GM18867 (cell line): ENCODE measurements around the gene OBSCN.
A peak's percentile ranks its signal among the peaks of the same experiment; 100 is the strongest.

ENCODE experiments used
- ATAC-seq: cut with Tn5 transposase; IDR thresholded peaks from one replicate; pipeline ENCODE4 v1.9.1; 2021; ENCODE audit warnings: mild to moderate bottlenecking, moderate library complexity; ENCODE audit not compliant: unreplicated experiment

Gene OBSCN

DNA sequence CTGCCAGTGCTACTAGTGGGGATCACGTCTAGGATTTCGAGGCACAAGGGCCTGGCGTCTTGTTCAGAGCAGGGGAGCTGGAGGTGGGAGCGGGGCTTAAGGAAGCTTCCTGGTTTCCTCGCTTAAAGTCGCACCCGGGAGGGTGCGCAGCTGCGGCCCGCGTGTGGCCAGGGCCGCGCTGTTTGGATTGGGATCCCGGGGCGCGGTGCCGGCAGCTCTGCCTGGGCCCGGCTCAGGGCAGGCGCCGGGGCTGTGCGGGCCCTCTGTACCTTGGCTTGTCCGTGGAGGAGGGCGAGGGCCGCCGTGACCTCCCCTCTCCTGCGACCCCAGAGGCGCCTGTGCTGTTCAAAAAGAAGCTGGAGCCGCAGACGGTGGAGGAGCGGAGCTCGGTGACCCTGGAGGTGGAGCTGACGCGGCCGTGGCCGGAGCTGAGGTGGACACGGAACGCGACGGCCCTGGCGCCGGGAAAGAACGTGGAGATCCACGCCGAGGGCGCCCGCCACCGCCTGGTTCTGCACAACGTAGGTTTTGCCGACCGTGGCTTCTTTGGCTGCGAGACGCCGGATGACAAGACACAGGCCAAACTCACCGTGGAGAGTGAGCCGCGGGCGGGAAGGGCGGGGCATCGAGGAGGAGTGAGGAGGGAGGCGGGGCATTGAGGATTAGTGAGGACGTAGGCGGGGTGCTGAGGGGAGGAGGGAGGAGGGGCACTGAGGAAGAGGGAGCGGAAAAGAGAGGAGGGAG is 67.8 kb downstream of the OBSCN start:
- peak; percentile 79 for ATAC-seq

DNA sequence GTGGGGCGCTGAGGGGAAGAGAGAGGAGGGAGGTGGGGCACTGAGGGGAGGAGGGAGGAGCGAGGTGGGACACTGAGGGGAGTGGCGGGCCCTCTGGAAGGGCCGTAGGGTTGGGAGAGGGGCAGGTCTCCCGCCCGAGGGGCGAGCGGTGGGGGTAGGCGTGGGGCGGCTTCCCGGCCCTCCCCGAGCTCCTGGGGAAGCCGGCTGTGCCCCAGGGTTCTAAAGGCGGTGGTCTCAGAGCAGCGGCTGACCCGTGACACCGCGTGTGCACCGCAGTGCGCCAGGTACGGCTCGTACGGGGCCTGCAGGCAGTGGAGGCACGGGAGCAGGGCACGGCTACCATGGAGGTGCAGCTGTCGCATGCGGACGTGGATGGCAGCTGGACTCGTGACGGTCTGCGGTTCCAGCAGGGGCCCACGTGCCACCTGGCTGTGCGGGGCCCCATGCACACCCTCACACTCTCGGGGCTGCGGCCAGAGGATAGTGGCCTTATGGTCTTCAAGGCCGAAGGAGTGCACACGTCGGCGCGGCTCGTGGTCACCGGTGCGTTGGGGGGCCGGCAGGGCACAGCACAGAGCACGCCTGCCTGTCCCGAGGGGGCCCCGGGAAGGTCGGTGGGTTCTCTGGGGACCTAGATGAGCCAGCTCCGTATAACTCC is 68.5 kb downstream of the OBSCN start:
- ATAC-seq, result peak; percentile 8

GRCh38 chr1:228276901-228277490 is 69.2 kb downstream of the OBSCN start:
- no peak for ATAC-seq

GRCh38 chr1:228277491-228278431 is 69.9 kb downstream of the OBSCN start:
- ATAC-seq, result no peak

DNA sequence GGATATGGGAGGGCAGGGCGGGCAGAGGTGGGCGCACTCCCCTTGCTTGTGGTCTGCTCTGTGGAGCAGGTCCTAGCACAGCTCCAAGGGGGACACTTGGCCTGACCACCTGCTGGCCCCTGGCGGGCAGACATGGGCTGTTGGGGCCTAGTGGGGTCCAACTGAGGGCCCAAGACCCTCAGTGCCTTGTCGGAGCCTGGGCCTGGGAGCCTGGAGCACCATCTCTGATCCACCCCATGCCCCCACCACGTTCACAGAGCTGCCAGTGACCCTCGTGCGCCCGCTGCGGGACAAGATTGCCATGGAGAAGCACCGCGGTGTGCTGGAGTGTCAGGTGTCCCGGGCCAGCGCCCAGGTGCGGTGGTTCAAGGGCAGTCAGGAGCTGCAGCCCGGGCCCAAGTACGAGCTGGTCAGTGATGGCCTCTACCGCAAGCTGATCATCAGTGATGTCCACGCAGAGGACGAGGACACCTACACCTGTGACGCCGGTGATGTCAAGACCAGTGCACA is 70.6 kb downstream of the OBSCN start:
- no peak for ATAC-seq

- ATAC-seq, result no peak
Measured at GRCh38 chr1:228279011-228279721, 71.3 kb downstream of the OBSCN start.

- no peak for ATAC-seq
Measured at GRCh38 chr1:228279722-228280105, 71.9 kb downstream of the OBSCN start.

DNA sequence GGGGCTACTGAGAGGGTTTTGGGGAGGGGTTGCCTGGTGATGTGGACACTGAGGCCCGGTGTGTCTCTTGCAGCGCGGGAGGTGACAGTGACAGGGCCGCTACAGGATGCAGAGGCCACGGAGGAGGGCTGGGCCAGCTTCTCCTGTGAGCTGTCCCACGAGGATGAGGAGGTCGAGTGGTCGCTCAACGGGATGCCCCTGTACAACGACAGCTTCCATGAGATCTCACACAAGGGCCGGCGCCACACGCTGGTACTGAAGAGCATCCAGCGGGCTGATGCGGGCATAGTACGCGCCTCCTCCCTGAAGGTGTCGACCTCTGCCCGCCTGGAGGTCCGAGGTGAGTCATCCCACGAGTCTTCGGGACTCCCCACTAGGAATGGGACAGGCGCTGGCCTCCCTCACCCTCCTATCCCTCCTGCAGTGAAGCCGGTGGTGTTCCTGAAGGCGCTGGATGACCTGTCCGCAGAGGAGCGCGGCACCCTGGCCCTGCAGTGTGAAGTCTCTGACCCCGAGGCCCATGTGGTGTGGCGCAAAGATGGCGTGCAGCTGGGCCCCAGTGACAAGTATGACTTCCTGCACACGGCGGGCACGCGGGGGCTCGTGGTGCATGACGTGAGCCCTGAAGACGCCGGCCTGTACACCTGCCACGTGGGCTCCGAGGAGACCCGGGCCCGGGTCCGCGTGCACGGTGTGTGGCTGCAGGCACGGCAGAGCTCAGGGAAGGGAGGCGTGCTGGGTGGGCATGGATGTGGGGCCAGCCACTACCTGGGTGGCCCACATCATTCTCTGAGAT is 72.5 kb downstream of the OBSCN start:
- no peak for ATAC-seq

GRCh38 chr1:228280961-228281591 is 73.2 kb downstream of the OBSCN start:
- ATAC-seq, result no peak

GRCh38 chr1:228281631-228282328 is 73.9 kb downstream of the OBSCN start:
- ATAC-seq, result no peak

DNA sequence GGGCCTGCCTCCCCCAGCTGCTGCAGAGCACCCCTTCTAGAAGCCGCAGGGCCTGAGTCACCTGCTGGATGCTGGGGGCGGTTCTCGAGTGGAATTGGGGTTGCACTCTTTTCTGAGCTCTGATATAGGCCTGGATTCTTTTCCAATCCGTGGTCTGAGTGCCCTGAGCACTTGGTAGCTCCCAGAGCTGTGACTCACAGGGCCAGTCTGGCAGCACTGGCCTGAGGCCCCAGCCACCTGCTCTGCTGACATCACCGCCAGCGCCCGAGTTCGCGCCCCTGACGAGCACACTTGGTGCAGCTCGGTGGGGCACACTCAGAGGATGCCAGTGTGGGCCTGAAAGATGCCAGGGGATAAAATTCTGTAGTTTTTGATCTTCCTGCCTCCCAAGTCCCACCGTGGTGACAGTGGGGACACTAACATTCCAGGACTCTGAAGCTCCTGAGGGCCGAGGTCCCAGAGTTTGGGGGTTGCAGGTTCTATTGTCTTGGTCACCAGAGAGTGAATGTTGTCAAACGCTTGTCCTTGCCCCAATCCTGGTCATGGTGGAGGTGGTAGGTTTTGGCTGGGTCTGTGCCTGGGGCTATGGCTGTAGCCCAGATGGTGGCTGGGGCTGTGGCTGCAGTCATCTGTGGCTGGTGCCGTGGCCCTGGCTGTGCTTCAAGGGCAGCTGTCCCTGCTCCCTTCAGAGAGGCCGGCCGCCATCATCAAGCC is 74.6 kb downstream of the OBSCN start:
- ATAC-seq, result no peak

DNA sequence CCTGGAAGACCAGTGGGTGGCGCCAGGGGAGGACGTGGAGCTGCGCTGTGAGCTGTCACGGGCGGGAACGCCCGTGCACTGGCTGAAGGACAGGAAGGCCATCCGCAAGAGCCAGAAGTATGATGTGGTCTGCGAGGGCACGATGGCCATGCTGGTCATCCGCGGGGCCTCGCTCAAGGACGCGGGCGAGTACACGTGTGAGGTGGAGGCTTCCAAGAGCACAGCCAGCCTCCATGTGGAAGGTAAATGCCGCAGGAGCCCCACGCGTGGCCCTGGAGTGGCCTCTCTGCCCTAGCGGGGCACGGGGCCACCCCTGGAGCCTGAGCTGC is 75.2 kb downstream of the OBSCN start:
- ATAC-seq, result no peak

GRCh38 chr1:228283476-228284147 is 75.8 kb downstream of the OBSCN start:
- ATAC-seq, result no peak

- ATAC-seq, result no peak
Measured at GRCh38 chr1:228284148-228284495, 76.3 kb downstream of the OBSCN start.

- ATAC-seq, result no peak
Measured at GRCh38 chr1:228284521-228284920, 76.7 kb downstream of the OBSCN start.

GRCh38 chr1:228285661-228286504 is 78.0 kb downstream of the OBSCN start:
- ATAC-seq, result no peak
